Measurements from ENCODE around the gene CEL.

The CEL gene

DNA sequence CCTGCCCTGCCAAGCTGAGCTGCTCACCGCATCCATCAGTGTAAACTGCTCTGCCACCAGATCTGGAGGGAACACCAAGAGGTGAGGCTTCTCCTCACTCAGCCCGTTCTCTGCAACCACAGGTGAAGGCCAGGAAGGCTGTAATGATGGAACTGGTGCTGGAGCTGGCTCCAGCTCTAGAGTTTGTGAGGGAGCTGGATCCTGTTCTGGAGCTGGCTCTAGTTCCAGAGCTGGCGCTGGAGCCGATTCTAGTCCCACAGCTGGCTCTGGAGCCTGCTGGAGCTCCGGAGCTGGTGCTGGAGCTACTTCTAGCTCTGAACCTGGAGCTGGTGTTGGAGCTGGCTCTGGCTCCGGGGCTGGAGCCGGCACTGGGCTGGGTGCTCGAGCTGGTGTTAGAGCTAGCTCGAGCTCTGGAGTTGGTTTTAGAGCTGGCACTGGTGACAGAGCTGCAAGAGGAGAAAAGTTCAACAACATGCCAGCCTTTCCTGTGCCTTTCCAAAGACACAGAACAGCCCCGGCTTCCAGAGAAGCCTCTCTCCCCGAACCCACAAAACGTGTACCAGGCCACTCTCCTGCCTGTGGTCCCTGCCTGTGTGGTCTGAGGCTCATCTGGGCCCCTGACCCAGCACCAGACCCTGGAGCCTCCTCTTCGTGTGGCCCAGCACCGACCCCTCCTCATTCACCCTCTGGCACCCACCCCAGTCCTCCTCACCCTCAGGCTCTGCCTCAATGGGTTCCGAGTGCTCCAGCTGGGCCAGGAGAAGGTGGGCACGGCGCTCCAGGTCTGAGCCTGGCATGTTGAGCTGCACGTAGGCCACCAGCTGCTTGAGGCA is 46.4 kb downstream of the CEL start:
- no peak for DNase-seq (ENCODE audit: low read depth)
- H3K4me3 ChIP-seq (ENCODE audit: low read depth, low read length): no peak overlapping the region
- no peak for TF ChIP-seq CTCF (IDR thresholded peaks at IDR 0.05; ENCODE audit: control insufficient read depth, extremely low read depth, insufficient read depth)

GRCh38 chr9:133108794-133109641 is 47.2 kb downstream of the CEL start:
- no peak for DNase-seq (ENCODE audit: low read depth)
- TF ChIP-seq CTCF (IDR thresholded peaks at IDR 0.05; ENCODE audit: control insufficient read depth, extremely low read depth, insufficient read depth): no peak
- no peak overlapping the region for H3K4me3 ChIP-seq (ENCODE audit: low read depth, low read length)

GRCh38 chr9:133109931-133110650 is 48.3 kb downstream of the CEL start:
- DNase-seq (ENCODE audit: low read depth): no peak
- no peak overlapping the region for H3K4me3 ChIP-seq (ENCODE audit: low read depth, low read length)
- TF ChIP-seq CTCF (IDR thresholded peaks at IDR 0.05; ENCODE audit: control insufficient read depth, extremely low read depth, insufficient read depth): no peak

- H3K4me3 ChIP-seq (ENCODE audit: low read depth, low read length): no peak overlapping the region
- DNase-seq (ENCODE audit: low read depth): no peak
- no peak for TF ChIP-seq CTCF (IDR thresholded peaks at IDR 0.05; ENCODE audit: control insufficient read depth, extremely low read depth, insufficient read depth)
These were observed 50.3 kb downstream of the CEL start for GRCh38 chr9:133111808-133112662.

GRCh38 chr9:133112663-133113026 is 50.9 kb downstream of the CEL start:
- TF ChIP-seq CTCF (IDR thresholded peaks at IDR 0.05; ENCODE audit: control insufficient read depth, extremely low read depth, insufficient read depth): no peak
- H3K4me3 ChIP-seq (ENCODE audit: low read depth, low read length): no peak overlapping the region
- no peak for DNase-seq (ENCODE audit: low read depth)

Data from LNCaP clone FGC (cell line).